GM23338 (cell line): ENCODE measurements around the gene PITPNC1. TPM values are rescaled to one million over a fixed set of nuclear protein-coding genes. Genes with fewer than 3 reads are reported as not detected.

Experiments used
- ATAC-seq: fragments of 200-7000 bp; cut with Tn5 transposase; 3 replicates; pipeline ENCODE4 v1.9.1; 2020
- DNase-seq: peaks from one replicate; pipeline ENCODE4 v3.0.0-alpha.2; 2015; ENCODE audit warnings: low spot score
- H2AFZ ChIP-seq: fragments of 200-600 bp; sonication (generic); 2 replicates; pipeline ENCODE4 v1.8.0; 2016; ENCODE audit warnings: antibody characterized with exemption, mild to moderate bottlenecking, moderate library complexity
- H3F3A ChIP-seq: fragments of 200-600 bp; sonication (generic); replicated peaks from 2 replicates; pipeline ENCODE4 v1.8.0; 2017; ENCODE audit warnings: antibody characterized with exemption, mixed run types, low read depth
- H3K27ac ChIP-seq: fragments of 200-600 bp; sonication (generic); 2 replicates; pipeline ENCODE4 v1.6.1; 2016; ENCODE audit warnings: low read depth
- H3K27me3 ChIP-seq: fragments of 200-600 bp; sonication (generic); 2 replicates; pipeline ENCODE4 v1.8.0; 2016; ENCODE audit warnings: mild to moderate bottlenecking, mixed run types, moderate library complexity; ENCODE audit not compliant: insufficient read depth
- H3K36me3 ChIP-seq: fragments of 200-600 bp; sonication (generic); 2 replicates; pipeline ENCODE4 v1.8.0; 2016; ENCODE audit warnings: mild to moderate bottlenecking; ENCODE audit not compliant: insufficient read depth
- H3K4me1 ChIP-seq: fragments of 200-600 bp; sonication (generic); 2 replicates; pipeline ENCODE4 v1.8.0; 2016; ENCODE audit warnings: mild to moderate bottlenecking, moderate library complexity; ENCODE audit not compliant: insufficient read depth
- H3K4me2 ChIP-seq: fragments of 200-600 bp; sonication (generic); 2 replicates; pipeline ENCODE4 v1.7.1; 2017; ENCODE audit warnings: mixed run types
- H3K4me3 ChIP-seq: fragments of 200-600 bp; sonication (generic); 2 replicates; pipeline ENCODE4 v1.6.1; 2016; ENCODE audit warnings: mixed run types
- H3K79me2 ChIP-seq: fragments of 200-600 bp; sonication (generic); replicated peaks from 2 replicates; pipeline ENCODE4 v1.8.0; 2017; ENCODE audit warnings: mild to moderate bottlenecking; ENCODE audit not compliant: insufficient read depth
- H3K9me2 ChIP-seq: fragments of 200-600 bp; sonication (generic); 2 replicates; pipeline ENCODE4 v1.8.0; 2017; ENCODE audit not compliant: insufficient read depth
- H4K20me1 ChIP-seq: fragments of 200-600 bp; sonication (generic); replicated peaks from 2 replicates; pipeline ENCODE4 v1.8.0; 2017; ENCODE audit warnings: mild to moderate bottlenecking; ENCODE audit not compliant: insufficient read depth
- H3K27ac Mint-ChIP-seq: 2 replicates; pipeline ENCODE4 v1.8.0; 2020; ENCODE audit warnings: inconsistent platforms, mild to moderate bottlenecking, moderate library complexity, mixed read lengths
- H3K27me3 Mint-ChIP-seq: 3 replicates; pipeline ENCODE4 v1.8.0; 2022; ENCODE audit warnings: low read depth, mild to moderate bottlenecking, moderate library complexity, mixed read lengths, inconsistent platforms; ENCODE audit not compliant: insufficient read depth, poor library complexity
- H3K36me3 Mint-ChIP-seq: 3 replicates; pipeline ENCODE4 v1.8.0; 2021; ENCODE audit warnings: low read depth, mild to moderate bottlenecking, inconsistent platforms, moderate library complexity, mixed read lengths
- H3K4me1 Mint-ChIP-seq: 3 replicates; pipeline ENCODE4 v1.8.0; 2020; ENCODE audit warnings: mild to moderate bottlenecking, inconsistent platforms, mixed read lengths
- H3K4me3 Mint-ChIP-seq: 3 replicates; pipeline ENCODE4 v1.8.0; 2021; ENCODE audit warnings: moderate library complexity, mild to moderate bottlenecking, inconsistent platforms, mixed read lengths
- H3K9me3 Mint-ChIP-seq: 3 replicates; pipeline ENCODE4 v1.8.0; 2020; ENCODE audit warnings: moderate library complexity, mild to moderate bottlenecking, inconsistent platforms, mixed read lengths
- CREB1 ChIP-seq: fragments of 250-450 bp; sonication (Bioruptor Pico); IDR thresholded peaks from 2 replicates; pipeline ENCODE4 v1.5.0; 2020; ENCODE audit warnings: low read depth, mild to moderate bottlenecking, moderate library complexity
- EZH2 ChIP-seq: fragments of 200-600 bp; sonication (generic); IDR thresholded peaks from one replicate; pipeline ENCODE4 v1.8.0; 2017; ENCODE audit warnings: antibody characterized with exemption, mild to moderate bottlenecking, low read depth; ENCODE audit not compliant: unreplicated experiment
- EZH2phosphoT487 ChIP-seq: fragments of 200-600 bp; sonication (generic); IDR thresholded peaks from one replicate; pipeline ENCODE4 v1.8.1; 2018; ENCODE audit warnings: antibody characterized with exemption; ENCODE audit not compliant: unreplicated experiment
- JUNB ChIP-seq: IDR thresholded peaks from one replicate; pipeline ENCODE4 v1.6.1; 2016; ENCODE audit warnings: antibody characterized with exemption; ENCODE audit not compliant: unreplicated experiment
- NANOG ChIP-seq: IDR thresholded peaks from 2 replicates; pipeline ENCODE4 v1.6.1; 2016; ENCODE audit warnings: antibody characterized with exemption, borderline replicate concordance
- POLR2AphosphoS5 ChIP-seq: IDR thresholded peaks from 2 replicates; pipeline ENCODE4 v1.6.1; 2016; ENCODE audit warnings: antibody characterized with exemption, low read depth
- STAT1 ChIP-seq: IDR thresholded peaks from one replicate; pipeline ENCODE4 v1.6.1; 2016; ENCODE audit warnings: antibody characterized with exemption; ENCODE audit not compliant: unreplicated experiment
- ZNF114 ChIP-seq: fragments of 250-450 bp; sonication (Bioruptor Pico); IDR thresholded peaks from 2 replicates; pipeline ENCODE4 v1.5.0; 2020; ENCODE audit warnings: mild to moderate bottlenecking, moderate library complexity
- ZNF331 ChIP-seq: fragments of 250-450 bp; sonication (Bioruptor Pico); IDR thresholded peaks from 2 replicates; pipeline ENCODE4 v1.5.0; 2020; ENCODE audit warnings: low read depth, mild to moderate bottlenecking, moderate library complexity
- polyA plus RNA-seq: library from polyadenylated mRNA; unstranded; fragments of >200 nt; fragmentation: Nextera tagmentation; extraction: Ambion mirVana; gene quantifications from 2 replicates; pipeline ENCODE4 v1.2.1, GENCODE V29; 2016
- total RNA-seq: library from RNA; depleted of rRNA; stranded (reverse); fragments of >200 nt; shearing (Covaris generic); gene quantifications from 2 replicates; pipeline ENCODE4 v1.2.3, GENCODE V29; 2014
- TF ChIP-seq, protein P1 (sequence below), 2 experiments: fragments of 200-600 bp in 1 of 2; sonication (generic) in 1 of 2; conservative IDR thresholded peaks; 2 replicates each; pipeline versions ENCODE4 v1.5.1 to v1.6.1; 2016 to 2017; ENCODE audit warnings: antibody characterized with exemption in 2 of 2, low read depth in 2 of 2, mild to moderate bottlenecking in 2 of 2, moderate library complexity in 1 of 2
- TF ChIP-seq, protein P2 (sequence below): IDR thresholded peaks from 2 replicates; pipeline ENCODE4 v1.6.1; 2016; ENCODE audit warnings: antibody characterized with exemption
- TF ChIP-seq, protein P3 (sequence below): fragments of 250-450 bp; sonication (Bioruptor Pico); IDR thresholded peaks from 2 replicates; pipeline ENCODE4 v1.5.0; 2020; ENCODE audit warnings: mild to moderate bottlenecking, moderate library complexity
- TF ChIP-seq, protein P4 (sequence below): IDR thresholded peaks from one replicate; pipeline ENCODE4 v1.6.1; 2018; ENCODE audit warnings: antibody characterized with exemption; ENCODE audit not compliant: unreplicated experiment

The PITPNC1 gene
- total and polyA plus RNA-seq, 2 experiments from 2014 or later, result 23.0 to 32.6 TPM

DNA sequence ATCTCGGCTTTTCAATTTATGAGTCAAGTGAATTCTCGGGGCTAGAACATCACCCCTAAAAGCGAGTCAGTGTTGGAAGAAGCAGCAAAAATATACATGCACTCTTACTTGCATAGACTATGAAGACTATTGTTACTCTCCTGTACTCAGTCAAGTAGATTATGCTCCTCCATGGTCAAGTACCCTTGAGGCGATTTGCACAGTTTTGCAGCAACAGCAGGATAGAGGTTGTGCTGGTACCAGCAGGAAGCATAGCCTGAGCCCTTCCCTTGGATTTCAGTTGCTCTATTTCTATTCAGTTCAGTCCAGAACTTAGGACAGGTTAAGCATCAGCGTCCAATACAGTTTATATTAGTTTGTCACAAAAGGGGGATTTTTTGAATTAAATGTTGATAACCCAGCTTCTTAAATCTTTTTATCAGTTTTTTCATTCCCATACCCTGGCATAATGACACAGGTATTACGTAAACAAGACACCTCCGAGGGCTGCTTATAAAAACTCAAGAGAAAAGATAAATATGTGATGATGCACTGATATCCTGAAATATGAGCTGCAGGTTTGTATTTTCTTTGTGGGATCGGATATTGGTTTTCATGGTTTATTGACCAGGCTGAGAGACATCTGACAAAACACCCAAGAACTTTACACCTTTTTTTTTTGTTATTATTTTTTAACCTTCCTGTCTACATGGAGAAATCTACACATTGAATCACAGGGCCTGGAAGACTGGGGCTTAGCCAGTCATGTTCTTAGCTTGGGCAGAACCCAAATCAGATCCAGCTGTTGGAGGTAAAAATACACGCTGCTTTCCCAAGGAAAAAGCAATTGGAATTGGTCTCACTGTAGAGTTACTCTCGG is 144.1 kb downstream of the PITPNC1 start:
- H3K36me3 Mint-ChIP-seq, result peaks cover 11% of the 10 kb centered on the region
- Histone ChIP-seq H3K4me1 (peaks cover 40% of the 10 kb centered on the region), H3K4me2 (peak overlapping the region; percentile 62), H3K36me3 (no peaks in the 10 kb centered on the region), H3K9me2 (no peaks in the 10 kb centered on the region), H4K20me1 (peaks cover 6% of the 10 kb centered on the region; the same call in 1 of the 2 replicates), H3K27me3 (no peaks in the 10 kb centered on the region), H3K4me3 (no peak overlapping the region), H3K79me2 (peaks cover 76% of the 10 kb centered on the region), H3F3A (peaks cover 12% of the 10 kb centered on the region), H3K27ac (peak overlapping the region; percentile 81; the same call in 1 of the 2 replicates), H2AFZ (no peak overlapping the region)
- ATAC-seq (no peak), DNase-seq (no peak)
- H3K27ac Mint-ChIP-seq, result no peak overlapping the region
- peaks cover 53% of the 10 kb centered on the region for H3K4me1 Mint-ChIP-seq
- no peak for TF ChIP-seq NANOG
- TF ChIP-seq EZH2phosphoT487, result no peak
- TF ChIP-seq, protein P1, sequence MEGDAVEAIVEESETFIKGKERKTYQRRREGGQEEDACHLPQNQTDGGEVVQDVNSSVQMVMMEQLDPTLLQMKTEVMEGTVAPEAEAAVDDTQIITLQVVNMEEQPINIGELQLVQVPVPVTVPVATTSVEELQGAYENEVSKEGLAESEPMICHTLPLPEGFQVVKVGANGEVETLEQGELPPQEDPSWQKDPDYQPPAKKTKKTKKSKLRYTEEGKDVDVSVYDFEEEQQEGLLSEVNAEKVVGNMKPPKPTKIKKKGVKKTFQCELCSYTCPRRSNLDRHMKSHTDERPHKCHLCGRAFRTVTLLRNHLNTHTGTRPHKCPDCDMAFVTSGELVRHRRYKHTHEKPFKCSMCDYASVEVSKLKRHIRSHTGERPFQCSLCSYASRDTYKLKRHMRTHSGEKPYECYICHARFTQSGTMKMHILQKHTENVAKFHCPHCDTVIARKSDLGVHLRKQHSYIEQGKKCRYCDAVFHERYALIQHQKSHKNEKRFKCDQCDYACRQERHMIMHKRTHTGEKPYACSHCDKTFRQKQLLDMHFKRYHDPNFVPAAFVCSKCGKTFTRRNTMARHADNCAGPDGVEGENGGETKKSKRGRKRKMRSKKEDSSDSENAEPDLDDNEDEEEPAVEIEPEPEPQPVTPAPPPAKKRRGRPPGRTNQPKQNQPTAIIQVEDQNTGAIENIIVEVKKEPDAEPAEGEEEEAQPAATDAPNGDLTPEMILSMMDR (conservative IDR thresholded peaks at IDR 0.05; ENCODE audit: low read depth in 2 of 2), result no peak
- TF ChIP-seq CREB1, result no peak
- no peak for TF ChIP-seq STAT1
- TF ChIP-seq, protein P2, sequence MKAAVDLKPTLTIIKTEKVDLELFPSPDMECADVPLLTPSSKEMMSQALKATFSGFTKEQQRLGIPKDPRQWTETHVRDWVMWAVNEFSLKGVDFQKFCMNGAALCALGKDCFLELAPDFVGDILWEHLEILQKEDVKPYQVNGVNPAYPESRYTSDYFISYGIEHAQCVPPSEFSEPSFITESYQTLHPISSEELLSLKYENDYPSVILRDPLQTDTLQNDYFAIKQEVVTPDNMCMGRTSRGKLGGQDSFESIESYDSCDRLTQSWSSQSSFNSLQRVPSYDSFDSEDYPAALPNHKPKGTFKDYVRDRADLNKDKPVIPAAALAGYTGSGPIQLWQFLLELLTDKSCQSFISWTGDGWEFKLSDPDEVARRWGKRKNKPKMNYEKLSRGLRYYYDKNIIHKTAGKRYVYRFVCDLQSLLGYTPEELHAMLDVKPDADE, result no peak
- TF ChIP-seq ZNF114 (CRISPR knock-in tag), result no peak
- TF ChIP-seq, protein P3, sequence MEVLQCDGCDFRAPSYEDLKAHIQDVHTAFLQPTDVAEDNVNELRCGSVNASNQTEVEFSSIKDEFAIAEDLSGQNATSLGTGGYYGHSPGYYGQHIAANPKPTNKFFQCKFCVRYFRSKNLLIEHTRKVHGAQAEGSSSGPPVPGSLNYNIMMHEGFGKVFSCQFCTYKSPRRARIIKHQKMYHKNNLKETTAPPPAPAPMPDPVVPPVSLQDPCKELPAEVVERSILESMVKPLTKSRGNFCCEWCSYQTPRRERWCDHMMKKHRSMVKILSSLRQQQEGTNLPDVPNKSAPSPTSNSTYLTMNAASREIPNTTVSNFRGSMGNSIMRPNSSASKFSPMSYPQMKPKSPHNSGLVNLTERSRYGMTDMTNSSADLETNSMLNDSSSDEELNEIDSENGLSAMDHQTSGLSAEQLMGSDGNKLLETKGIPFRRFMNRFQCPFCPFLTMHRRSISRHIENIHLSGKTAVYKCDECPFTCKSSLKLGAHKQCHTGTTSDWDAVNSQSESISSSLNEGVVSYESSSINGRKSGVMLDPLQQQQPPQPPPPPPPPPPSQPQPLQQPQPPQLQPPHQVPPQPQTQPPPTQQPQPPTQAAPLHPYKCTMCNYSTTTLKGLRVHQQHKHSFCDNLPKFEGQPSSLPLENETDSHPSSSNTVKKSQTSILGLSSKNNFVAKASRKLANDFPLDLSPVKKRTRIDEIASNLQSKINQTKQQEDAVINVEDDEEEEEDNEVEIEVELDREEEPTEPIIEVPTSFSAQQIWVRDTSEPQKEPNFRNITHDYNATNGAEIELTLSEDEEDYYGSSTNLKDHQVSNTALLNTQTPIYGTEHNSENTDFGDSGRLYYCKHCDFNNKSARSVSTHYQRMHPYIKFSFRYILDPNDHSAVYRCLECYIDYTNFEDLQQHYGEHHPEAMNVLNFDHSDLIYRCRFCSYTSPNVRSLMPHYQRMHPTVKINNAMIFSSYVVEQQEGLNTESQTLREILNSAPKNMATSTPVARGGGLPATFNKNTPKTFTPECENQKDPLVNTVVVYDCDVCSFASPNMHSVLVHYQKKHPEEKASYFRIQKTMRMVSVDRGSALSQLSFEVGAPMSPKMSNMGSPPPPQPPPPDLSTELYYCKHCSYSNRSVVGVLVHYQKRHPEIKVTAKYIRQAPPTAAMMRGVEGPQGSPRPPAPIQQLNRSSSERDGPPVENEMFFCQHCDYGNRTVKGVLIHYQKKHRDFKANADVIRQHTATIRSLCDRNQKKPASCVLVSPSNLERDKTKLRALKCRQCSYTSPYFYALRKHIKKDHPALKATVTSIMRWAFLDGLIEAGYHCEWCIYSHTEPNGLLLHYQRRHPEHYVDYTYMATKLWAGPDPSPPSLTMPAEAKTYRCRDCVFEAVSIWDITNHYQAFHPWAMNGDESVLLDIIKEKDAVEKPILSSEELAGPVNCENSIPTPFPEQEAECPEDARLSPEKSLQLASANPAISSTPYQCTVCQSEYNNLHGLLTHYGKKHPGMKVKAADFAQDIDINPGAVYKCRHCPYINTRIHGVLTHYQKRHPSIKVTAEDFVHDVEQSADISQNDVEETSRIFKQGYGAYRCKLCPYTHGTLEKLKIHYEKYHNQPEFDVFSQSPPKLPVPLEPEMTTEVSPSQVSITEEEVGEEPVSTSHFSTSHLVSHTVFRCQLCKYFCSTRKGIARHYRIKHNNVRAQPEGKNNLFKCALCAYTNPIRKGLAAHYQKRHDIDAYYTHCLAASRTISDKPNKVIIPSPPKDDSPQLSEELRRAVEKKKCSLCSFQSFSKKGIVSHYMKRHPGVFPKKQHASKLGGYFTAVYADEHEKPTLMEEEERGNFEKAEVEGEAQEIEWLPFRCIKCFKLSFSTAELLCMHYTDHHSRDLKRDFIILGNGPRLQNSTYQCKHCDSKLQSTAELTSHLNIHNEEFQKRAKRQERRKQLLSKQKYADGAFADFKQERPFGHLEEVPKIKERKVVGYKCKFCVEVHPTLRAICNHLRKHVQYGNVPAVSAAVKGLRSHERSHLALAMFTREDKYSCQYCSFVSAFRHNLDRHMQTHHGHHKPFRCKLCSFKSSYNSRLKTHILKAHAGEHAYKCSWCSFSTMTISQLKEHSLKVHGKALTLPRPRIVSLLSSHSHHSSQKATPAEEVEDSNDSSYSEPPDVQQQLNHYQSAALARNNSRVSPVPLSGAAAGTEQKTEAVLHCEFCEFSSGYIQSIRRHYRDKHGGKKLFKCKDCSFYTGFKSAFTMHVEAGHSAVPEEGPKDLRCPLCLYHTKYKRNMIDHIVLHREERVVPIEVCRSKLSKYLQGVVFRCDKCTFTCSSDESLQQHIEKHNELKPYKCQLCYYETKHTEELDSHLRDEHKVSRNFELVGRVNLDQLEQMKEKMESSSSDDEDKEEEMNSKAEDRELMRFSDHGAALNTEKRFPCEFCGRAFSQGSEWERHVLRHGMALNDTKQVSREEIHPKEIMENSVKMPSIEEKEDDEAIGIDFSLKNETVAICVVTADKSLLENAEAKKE (CRISPR knock-in tag), result no peak
- TF ChIP-seq ZNF331, result no peak
- TF ChIP-seq, protein P4, sequence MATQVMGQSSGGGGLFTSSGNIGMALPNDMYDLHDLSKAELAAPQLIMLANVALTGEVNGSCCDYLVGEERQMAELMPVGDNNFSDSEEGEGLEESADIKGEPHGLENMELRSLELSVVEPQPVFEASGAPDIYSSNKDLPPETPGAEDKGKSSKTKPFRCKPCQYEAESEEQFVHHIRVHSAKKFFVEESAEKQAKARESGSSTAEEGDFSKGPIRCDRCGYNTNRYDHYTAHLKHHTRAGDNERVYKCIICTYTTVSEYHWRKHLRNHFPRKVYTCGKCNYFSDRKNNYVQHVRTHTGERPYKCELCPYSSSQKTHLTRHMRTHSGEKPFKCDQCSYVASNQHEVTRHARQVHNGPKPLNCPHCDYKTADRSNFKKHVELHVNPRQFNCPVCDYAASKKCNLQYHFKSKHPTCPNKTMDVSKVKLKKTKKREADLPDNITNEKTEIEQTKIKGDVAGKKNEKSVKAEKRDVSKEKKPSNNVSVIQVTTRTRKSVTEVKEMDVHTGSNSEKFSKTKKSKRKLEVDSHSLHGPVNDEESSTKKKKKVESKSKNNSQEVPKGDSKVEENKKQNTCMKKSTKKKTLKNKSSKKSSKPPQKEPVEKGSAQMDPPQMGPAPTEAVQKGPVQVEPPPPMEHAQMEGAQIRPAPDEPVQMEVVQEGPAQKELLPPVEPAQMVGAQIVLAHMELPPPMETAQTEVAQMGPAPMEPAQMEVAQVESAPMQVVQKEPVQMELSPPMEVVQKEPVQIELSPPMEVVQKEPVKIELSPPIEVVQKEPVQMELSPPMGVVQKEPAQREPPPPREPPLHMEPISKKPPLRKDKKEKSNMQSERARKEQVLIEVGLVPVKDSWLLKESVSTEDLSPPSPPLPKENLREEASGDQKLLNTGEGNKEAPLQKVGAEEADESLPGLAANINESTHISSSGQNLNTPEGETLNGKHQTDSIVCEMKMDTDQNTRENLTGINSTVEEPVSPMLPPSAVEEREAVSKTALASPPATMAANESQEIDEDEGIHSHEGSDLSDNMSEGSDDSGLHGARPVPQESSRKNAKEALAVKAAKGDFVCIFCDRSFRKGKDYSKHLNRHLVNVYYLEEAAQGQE, result no peak
- TF ChIP-seq EZH2, result no peak
- TF ChIP-seq JUNB, result no peak
- TF ChIP-seq POLR2AphosphoS5, result no peak
- peaks cover 7% of the 10 kb centered on the region; the same call in 2 of the 3 replicates for H3K9me3 Mint-ChIP-seq
- peaks cover 6% of the 10 kb centered on the region for H3K27me3 Mint-ChIP-seq
- H3K4me3 Mint-ChIP-seq, result no peak overlapping the region
